Liver (tissue), 3 donors: Measurements from ENCODE around the gene ADGRV1.

Experiments used
- EGR1 ChIP-seq, 2 donors: IDR thresholded peaks; 2 replicates each; pipeline ENCODE4 v1.6.1; 2016 to 2018; ENCODE audit warnings: antibody characterized with exemption in 2 of 2, low read depth in 2 of 2
- FOXA1 ChIP-seq: IDR thresholded peaks from 2 replicates; pipeline ENCODE4 v1.6.1; 2016; ENCODE audit warnings: antibody characterized with exemption
- FOXA2 ChIP-seq: IDR thresholded peaks from 2 replicates; pipeline ENCODE4 v1.6.1; 2016; ENCODE audit warnings: antibody characterized with exemption
- GABPA ChIP-seq, 2 donors: IDR thresholded peaks in 1 of 2; conservative IDR thresholded peaks in 1 of 2; 2 replicates each; pipeline ENCODE4 v1.6.1; 2016; ENCODE audit warnings: antibody characterized with exemption in 2 of 2, mild to moderate bottlenecking in 1 of 2, moderate library complexity in 1 of 2
- JUND ChIP-seq, 2 donors: IDR thresholded peaks; 2 replicates each; pipeline ENCODE4 v1.6.1; 2016; ENCODE audit warnings: antibody characterized with exemption in 2 of 2
- RAD21 ChIP-seq, 2 donors: IDR thresholded peaks; 2 replicates each; pipeline ENCODE4 v1.6.1; 2016; ENCODE audit warnings: antibody characterized with exemption in 2 of 2, mild to moderate bottlenecking in 2 of 2
- RXRA ChIP-seq, 2 donors: IDR thresholded peaks; 2 replicates each; pipeline ENCODE4 v1.6.1; 2017 to 2018; ENCODE audit warnings: antibody characterized with exemption in 2 of 2, mild to moderate bottlenecking in 1 of 2
- SP1 ChIP-seq: IDR thresholded peaks from 2 replicates; pipeline ENCODE4 v1.6.1; 2018; ENCODE audit warnings: antibody characterized with exemption, mild to moderate bottlenecking
- TAF1 ChIP-seq: conservative IDR thresholded peaks from 2 replicates; pipeline ENCODE4 v1.6.1; 2016; ENCODE audit warnings: antibody characterized with exemption, mild to moderate bottlenecking
- YY1 ChIP-seq: IDR thresholded peaks from 2 replicates; pipeline ENCODE4 v1.6.1; 2016; ENCODE audit warnings: antibody characterized with exemption, mild to moderate bottlenecking
- TF ChIP-seq, protein P1 (sequence below): fragments of 150-350 bp; IDR thresholded peaks from 2 replicates; pipeline ENCODE4 v1.5.1; 2017; ENCODE audit warnings: improper control_type of control experiment, low read depth, low read length; ENCODE audit not compliant: missing input control
- TF ChIP-seq, protein P2 (sequence below): IDR thresholded peaks from 2 replicates; pipeline ENCODE4 v1.6.1; 2016; ENCODE audit warnings: antibody characterized with exemption
- TF ChIP-seq, protein P3 (sequence below): IDR thresholded peaks from 2 replicates; pipeline ENCODE4 v1.6.1; 2016; ENCODE audit warnings: antibody characterized with exemption
- TF ChIP-seq, protein P4 (sequence below): IDR thresholded peaks from 2 replicates; pipeline ENCODE4 v1.6.1; 2016; ENCODE audit warnings: antibody characterized with exemption, mild to moderate bottlenecking
- donor health status: healthy.
- donor health status: healthy.

DNA sequence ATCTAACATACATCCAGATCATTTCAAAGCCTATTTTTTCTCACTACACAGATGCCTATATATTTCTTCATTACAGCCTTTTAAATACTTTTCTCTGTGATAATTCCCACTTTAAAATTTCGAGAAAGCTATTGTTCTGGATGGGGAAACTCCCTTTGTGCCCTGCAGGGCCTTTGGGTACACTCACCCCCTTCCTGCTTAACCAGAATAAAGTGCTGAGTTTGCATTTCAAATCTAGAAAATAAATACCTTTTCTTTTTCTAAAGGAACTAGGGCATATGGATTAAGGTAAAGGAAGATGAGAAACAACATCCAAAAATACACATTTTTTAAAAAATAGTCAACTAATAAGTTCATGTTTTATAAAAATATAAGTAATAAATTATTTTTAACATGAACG lies 323.9 kb downstream of the ADGRV1 start:
- TF ChIP-seq, protein P1, sequence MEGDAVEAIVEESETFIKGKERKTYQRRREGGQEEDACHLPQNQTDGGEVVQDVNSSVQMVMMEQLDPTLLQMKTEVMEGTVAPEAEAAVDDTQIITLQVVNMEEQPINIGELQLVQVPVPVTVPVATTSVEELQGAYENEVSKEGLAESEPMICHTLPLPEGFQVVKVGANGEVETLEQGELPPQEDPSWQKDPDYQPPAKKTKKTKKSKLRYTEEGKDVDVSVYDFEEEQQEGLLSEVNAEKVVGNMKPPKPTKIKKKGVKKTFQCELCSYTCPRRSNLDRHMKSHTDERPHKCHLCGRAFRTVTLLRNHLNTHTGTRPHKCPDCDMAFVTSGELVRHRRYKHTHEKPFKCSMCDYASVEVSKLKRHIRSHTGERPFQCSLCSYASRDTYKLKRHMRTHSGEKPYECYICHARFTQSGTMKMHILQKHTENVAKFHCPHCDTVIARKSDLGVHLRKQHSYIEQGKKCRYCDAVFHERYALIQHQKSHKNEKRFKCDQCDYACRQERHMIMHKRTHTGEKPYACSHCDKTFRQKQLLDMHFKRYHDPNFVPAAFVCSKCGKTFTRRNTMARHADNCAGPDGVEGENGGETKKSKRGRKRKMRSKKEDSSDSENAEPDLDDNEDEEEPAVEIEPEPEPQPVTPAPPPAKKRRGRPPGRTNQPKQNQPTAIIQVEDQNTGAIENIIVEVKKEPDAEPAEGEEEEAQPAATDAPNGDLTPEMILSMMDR: no peak
- TF ChIP-seq RAD21 (IDR thresholded peaks at IDR 0.05): no peak
- no peak for TF ChIP-seq EGR1 (IDR thresholded peaks at IDR 0.05; ENCODE audit: low read depth in 2 of 2)
- no peak for TF ChIP-seq SP1
- TF ChIP-seq, protein P2, sequence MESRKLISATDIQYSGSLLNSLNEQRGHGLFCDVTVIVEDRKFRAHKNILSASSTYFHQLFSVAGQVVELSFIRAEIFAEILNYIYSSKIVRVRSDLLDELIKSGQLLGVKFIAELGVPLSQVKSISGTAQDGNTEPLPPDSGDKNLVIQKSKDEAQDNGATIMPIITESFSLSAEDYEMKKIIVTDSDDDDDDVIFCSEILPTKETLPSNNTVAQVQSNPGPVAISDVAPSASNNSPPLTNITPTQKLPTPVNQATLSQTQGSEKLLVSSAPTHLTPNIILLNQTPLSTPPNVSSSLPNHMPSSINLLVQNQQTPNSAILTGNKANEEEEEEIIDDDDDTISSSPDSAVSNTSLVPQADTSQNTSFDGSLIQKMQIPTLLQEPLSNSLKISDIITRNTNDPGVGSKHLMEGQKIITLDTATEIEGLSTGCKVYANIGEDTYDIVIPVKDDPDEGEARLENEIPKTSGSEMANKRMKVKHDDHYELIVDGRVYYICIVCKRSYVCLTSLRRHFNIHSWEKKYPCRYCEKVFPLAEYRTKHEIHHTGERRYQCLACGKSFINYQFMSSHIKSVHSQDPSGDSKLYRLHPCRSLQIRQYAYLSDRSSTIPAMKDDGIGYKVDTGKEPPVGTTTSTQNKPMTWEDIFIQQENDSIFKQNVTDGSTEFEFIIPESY: no peak
- TF ChIP-seq GABPA (IDR thresholded peaks at IDR 0.05 in 1 of 2, conservative IDR thresholded peaks at IDR 0.05 in 1 of 2): no peak
- TF ChIP-seq YY1: no peak
- no peak for TF ChIP-seq FOXA2
- TF ChIP-seq JUND (IDR thresholded peaks at IDR 0.05): no peak
- no peak for TF ChIP-seq FOXA1
- TF ChIP-seq, protein P3, sequence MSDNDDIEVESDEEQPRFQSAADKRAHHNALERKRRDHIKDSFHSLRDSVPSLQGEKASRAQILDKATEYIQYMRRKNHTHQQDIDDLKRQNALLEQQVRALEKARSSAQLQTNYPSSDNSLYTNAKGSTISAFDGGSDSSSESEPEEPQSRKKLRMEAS: no peak
- TF ChIP-seq, protein P4, sequence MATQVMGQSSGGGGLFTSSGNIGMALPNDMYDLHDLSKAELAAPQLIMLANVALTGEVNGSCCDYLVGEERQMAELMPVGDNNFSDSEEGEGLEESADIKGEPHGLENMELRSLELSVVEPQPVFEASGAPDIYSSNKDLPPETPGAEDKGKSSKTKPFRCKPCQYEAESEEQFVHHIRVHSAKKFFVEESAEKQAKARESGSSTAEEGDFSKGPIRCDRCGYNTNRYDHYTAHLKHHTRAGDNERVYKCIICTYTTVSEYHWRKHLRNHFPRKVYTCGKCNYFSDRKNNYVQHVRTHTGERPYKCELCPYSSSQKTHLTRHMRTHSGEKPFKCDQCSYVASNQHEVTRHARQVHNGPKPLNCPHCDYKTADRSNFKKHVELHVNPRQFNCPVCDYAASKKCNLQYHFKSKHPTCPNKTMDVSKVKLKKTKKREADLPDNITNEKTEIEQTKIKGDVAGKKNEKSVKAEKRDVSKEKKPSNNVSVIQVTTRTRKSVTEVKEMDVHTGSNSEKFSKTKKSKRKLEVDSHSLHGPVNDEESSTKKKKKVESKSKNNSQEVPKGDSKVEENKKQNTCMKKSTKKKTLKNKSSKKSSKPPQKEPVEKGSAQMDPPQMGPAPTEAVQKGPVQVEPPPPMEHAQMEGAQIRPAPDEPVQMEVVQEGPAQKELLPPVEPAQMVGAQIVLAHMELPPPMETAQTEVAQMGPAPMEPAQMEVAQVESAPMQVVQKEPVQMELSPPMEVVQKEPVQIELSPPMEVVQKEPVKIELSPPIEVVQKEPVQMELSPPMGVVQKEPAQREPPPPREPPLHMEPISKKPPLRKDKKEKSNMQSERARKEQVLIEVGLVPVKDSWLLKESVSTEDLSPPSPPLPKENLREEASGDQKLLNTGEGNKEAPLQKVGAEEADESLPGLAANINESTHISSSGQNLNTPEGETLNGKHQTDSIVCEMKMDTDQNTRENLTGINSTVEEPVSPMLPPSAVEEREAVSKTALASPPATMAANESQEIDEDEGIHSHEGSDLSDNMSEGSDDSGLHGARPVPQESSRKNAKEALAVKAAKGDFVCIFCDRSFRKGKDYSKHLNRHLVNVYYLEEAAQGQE: no peak
- no peak for TF ChIP-seq RXRA (IDR thresholded peaks at IDR 0.05)
- TF ChIP-seq TAF1: no peak
